Left lung (tissue), 10 donors: ENCODE measurements around the gene RCOR3. TPM values are rescaled to one million over a fixed set of nuclear protein-coding genes. Genes with fewer than 3 reads are reported as not detected.

Experiments
- ATAC-seq: fragments of 200-7000 bp; cut with Tn5 transposase; one replicate; pipeline ENCODE4 v1.9.1; 2020; ENCODE audit warnings: moderate library complexity
- DNase-seq, 4 donors: peaks; one replicate each; pipeline ENCODE4 v3.0.0-alpha.2; 2013 to 2020
- H3K27ac ChIP-seq, 2 donors: fragments of 200-600 bp; sonication (generic) in 1 of 2; one replicate each; pipeline versions ENCODE4 v1.5.0 to v1.8.0; 2020 to 2021
- H3K27me3 ChIP-seq, 2 donors: fragments of 200-600 bp; sonication (generic) in 1 of 2; one replicate each; pipeline versions ENCODE4 v1.5.0 to v1.8.0; 2020 to 2021
- H3K36me3 ChIP-seq, 2 donors: fragments of 200-600 bp; sonication (generic) in 1 of 2; one replicate each; pipeline versions ENCODE4 v1.5.0 to v1.8.0; 2020 to 2021
- H3K4me1 ChIP-seq, 2 donors: fragments of 200-600 bp; one replicate each; pipeline ENCODE4 v1.8.0; 2021
- H3K4me3 ChIP-seq, 2 donors: fragments of 200-600 bp; sonication (generic) in 1 of 2; one replicate each; pipeline versions ENCODE4 v1.5.0 to v1.8.0; 2020 to 2021; ENCODE audit warnings: mild to moderate bottlenecking in 1 of 2
- H3K9me3 ChIP-seq, 2 donors: fragments of 200-600 bp; sonication (generic) in 1 of 2; one replicate each; pipeline versions ENCODE4 v1.5.0 to v1.8.0; 2020 to 2021
- intact Hi-C, 2 donors: fragments of 100-400 bp; cut with DNase I; formaldehyde crosslinking; loops; one replicate each; pipeline versions ENCODE4 v1.11.2 to v1.14.2; 2022
- polyA plus RNA-seq, 6 donors: library from polyadenylated mRNA; unstranded; fragments of 120-200 nt; gene quantifications; one replicate each; pipeline ENCODE4 v1.2.1, GENCODE V29; 2013; ENCODE audit not compliant: insufficient read length in 6 of 6
- total RNA-seq, 2 donors: library from RNA; stranded (reverse); fragmentation: NEBNext Ultra II Directional; extraction: Animal tissue kit (Norgen Biotek cat#: 25700); gene quantifications; one replicate each; pipeline ENCODE4 v1.2.1, GENCODE V29; 2021
- TF ChIP-seq, protein P1 (sequence below), 2 donors: fragments of 200-600 bp; sonication (generic) in 1 of 2; IDR thresholded peaks; one replicate each; pipeline versions ENCODE4 v1.5.0 to v1.8.0; 2021; ENCODE audit warnings: antibody characterized with exemption in 2 of 2
- donor health status: DM: no; HTN: yes; CAD: no.
- donor health status: DM: no; HTN: no; CAD: no.

Gene RCOR3
- total and polyA plus RNA-seq, 8 donors: 44.5 to 113 (median 95.0) TPM

GRCh38 chr1:211334986-211335385 lies 75.8 kb downstream of the RCOR3 start:
- no peaks in the 10 kb centered on the region for H3K27me3 ChIP-seq
- DNase-seq (no peak), ATAC-seq (no peak)
- H3K27ac ChIP-seq: no peak overlapping the region
- intact Hi-C loops: no loop called here
- no peak overlapping the region for H3K4me3 ChIP-seq
- no peaks in the 10 kb centered on the region for H3K9me3 ChIP-seq
- H3K4me1 ChIP-seq: peaks cover 0 to 6% of the 10 kb centered on the region in 2 donors
- TF ChIP-seq, protein P1, sequence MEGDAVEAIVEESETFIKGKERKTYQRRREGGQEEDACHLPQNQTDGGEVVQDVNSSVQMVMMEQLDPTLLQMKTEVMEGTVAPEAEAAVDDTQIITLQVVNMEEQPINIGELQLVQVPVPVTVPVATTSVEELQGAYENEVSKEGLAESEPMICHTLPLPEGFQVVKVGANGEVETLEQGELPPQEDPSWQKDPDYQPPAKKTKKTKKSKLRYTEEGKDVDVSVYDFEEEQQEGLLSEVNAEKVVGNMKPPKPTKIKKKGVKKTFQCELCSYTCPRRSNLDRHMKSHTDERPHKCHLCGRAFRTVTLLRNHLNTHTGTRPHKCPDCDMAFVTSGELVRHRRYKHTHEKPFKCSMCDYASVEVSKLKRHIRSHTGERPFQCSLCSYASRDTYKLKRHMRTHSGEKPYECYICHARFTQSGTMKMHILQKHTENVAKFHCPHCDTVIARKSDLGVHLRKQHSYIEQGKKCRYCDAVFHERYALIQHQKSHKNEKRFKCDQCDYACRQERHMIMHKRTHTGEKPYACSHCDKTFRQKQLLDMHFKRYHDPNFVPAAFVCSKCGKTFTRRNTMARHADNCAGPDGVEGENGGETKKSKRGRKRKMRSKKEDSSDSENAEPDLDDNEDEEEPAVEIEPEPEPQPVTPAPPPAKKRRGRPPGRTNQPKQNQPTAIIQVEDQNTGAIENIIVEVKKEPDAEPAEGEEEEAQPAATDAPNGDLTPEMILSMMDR (IDR thresholded peaks at IDR 0.05): no peak
- no peaks in the 10 kb centered on the region for H3K36me3 ChIP-seq

DNA sequence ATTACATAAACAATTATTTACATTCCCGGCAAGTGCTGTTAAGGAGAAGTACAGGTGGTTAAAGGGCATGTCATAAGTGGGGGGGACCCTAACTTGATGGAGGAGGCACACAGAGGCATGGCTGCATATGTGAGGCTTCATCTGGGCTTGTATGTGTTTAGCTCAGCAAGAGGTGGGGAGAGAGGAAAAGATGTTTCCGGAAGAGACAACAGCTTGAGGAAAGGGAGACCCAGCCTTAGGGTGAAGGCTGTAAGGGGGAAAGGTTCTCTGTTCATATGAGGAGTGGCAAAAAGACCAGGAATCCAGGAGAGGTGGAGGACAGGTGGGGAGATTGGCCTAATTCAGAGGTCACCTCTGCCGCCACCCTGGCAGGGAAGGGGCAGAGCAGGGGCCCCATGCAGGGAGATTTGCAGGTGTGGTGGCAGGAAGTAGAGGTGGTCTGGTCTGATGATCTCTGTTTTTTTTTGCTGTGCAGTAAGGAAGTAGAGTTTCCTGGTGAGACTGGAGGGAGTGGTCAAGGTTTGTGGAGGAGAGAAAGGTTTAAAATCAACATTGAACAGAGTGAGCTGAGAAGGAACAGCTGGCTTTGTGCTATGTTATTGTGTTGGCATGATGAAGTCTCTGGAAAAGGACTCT lies 76.5 kb downstream of the RCOR3 start:
- Histone ChIP-seq H3K4me3 (no peak overlapping the region), H3K36me3 (no peaks in the 10 kb centered on the region), H3K27me3 (no peaks in the 10 kb centered on the region), H3K4me1 (peaks cover 0 to 6% of the 10 kb centered on the region in 2 donors), H3K27ac (no peak overlapping the region), H3K9me3 (no peaks in the 10 kb centered on the region)
- TF ChIP-seq, protein P1 (IDR thresholded peaks at IDR 0.05): no peak
- DNase-seq: no peak
- no peak for ATAC-seq
- intact Hi-C loops: no loop called here

GRCh38 chr1:211336161-211336560 lies 77.0 kb downstream of the RCOR3 start:
- Histone ChIP-seq H3K4me1 (peaks cover 0 to 6% of the 10 kb centered on the region in 2 donors), H3K36me3 (no peaks in the 10 kb centered on the region), H3K4me3 (no peak overlapping the region), H3K27me3 (no peaks in the 10 kb centered on the region), H3K27ac (no peak overlapping the region), H3K9me3 (no peaks in the 10 kb centered on the region)
- TF ChIP-seq, protein P1 (IDR thresholded peaks at IDR 0.05): no peak
- ATAC-seq: no peak
- DNase-seq: no peak
- intact Hi-C loops: no loop called here

DNA sequence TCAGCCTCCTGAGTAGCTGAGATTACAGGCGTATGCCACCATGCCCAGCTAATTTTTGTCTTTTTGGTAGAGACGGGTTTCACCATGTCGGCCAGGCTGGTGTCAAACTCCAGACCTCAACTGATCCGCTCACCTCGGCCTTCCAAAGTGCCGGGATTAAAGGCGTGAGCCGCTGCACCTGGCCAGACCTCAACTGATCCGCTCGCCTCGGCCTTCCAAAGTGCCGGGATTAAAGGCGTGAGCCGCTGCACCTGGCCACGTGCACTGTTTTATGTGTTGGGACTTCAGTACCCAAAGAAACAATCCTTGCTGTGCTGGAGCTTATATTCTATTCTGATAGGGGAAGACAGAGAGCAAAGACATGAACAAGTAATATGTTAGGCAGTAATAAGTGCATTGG lies 77.6 kb downstream of the RCOR3 start:
- no peak for ATAC-seq
- H3K36me3 ChIP-seq: no peaks in the 10 kb centered on the region
- H3K27ac ChIP-seq: no peak overlapping the region
- no peaks in the 10 kb centered on the region for H3K9me3 ChIP-seq
- intact Hi-C loops: no loop called here
- TF ChIP-seq, protein P1 (IDR thresholded peaks at IDR 0.05): no peak
- H3K4me3 ChIP-seq: no peak overlapping the region
- no peak for DNase-seq
- H3K27me3 ChIP-seq: no peaks in the 10 kb centered on the region
- peaks cover 0 to 6% of the 10 kb centered on the region in 2 donors for H3K4me1 ChIP-seq

- DNase-seq (no peak), ATAC-seq (no peak)
- H3K27me3 ChIP-seq: no peaks in the 10 kb centered on the region
- no peak overlapping the region for H3K4me3 ChIP-seq
- peaks cover 0 to 6% of the 10 kb centered on the region in 2 donors for H3K4me1 ChIP-seq
- TF ChIP-seq, protein P1 (IDR thresholded peaks at IDR 0.05): no peak
- no peak overlapping the region for H3K27ac ChIP-seq
- no peaks in the 10 kb centered on the region for H3K9me3 ChIP-seq
- intact Hi-C loops: no loop called here
- no peaks in the 10 kb centered on the region for H3K36me3 ChIP-seq
Measured at GRCh38 chr1:211337430-211338223, 78.5 kb downstream of the RCOR3 start.
